ENCODE data around the gene PITPNM3. TPM values are rescaled to one million over a fixed set of nuclear protein-coding genes. Genes with fewer than 3 reads are reported as not detected.

Gene PITPNM3
- polyA plus RNA-seq, 1 donor: 1.4 TPM

GRCh38 chr17:6482105-6482455 is 74.3 kb downstream of the PITPNM3 start:
- Histone ChIP-seq H3K9me3 (ENCODE audit: control insufficient read depth, low read depth, low read length) (no peaks in the 10 kb centered on the region), H3K36me3 (ENCODE audit: control insufficient read depth, insufficient read depth, low read length) (no peaks in the 10 kb centered on the region), H3K27ac (ENCODE audit: low read length) (no peak overlapping the region), H3K27me3 (ENCODE audit: control insufficient read depth, insufficient read depth, low read length) (no peaks in the 10 kb centered on the region), H3K4me3 (ENCODE audit: low read length) (no peak overlapping the region), H3K4me1 (ENCODE audit: control insufficient read depth, insufficient read depth, low read length) (no peaks in the 10 kb centered on the region)
- no peak for DNase-seq
- WGBS (ENCODE audit: insufficient coverage, low lambda C conversion rate): no CpG with 5 or more reads among the region's 6 CpGs

- no peaks in the 10 kb centered on the region for H3K36me3 ChIP-seq (ENCODE audit: control insufficient read depth, insufficient read depth, low read length)
- H3K27me3 ChIP-seq (ENCODE audit: control insufficient read depth, insufficient read depth, low read length): no peaks in the 10 kb centered on the region
- no peaks in the 10 kb centered on the region for H3K9me3 ChIP-seq (ENCODE audit: control insufficient read depth, low read depth, low read length)
- DNase-seq: no peak
- WGBS (ENCODE audit: insufficient coverage, low lambda C conversion rate): no CpG with 5 or more reads among the region's 9 CpGs
- H3K27ac ChIP-seq (ENCODE audit: low read length): no peak overlapping the region
- no peaks in the 10 kb centered on the region for H3K4me1 ChIP-seq (ENCODE audit: control insufficient read depth, insufficient read depth, low read length)
- no peak overlapping the region for H3K4me3 ChIP-seq (ENCODE audit: low read length)
Observed at GRCh38 chr17:6480303-6480675, 76.1 kb downstream of the PITPNM3 start.

- DNase-seq: no peak
- Histone ChIP-seq H3K9me3 (ENCODE audit: control insufficient read depth, low read depth, low read length) (no peaks in the 10 kb centered on the region), H3K4me3 (ENCODE audit: low read length) (no peak overlapping the region), H3K4me1 (ENCODE audit: control insufficient read depth, insufficient read depth, low read length) (no peaks in the 10 kb centered on the region), H3K27me3 (ENCODE audit: control insufficient read depth, insufficient read depth, low read length) (no peaks in the 10 kb centered on the region), H3K36me3 (ENCODE audit: control insufficient read depth, insufficient read depth, low read length) (no peaks in the 10 kb centered on the region), H3K27ac (ENCODE audit: low read length) (no peak overlapping the region)
- no CpG with 5 or more reads among the region's 13 CpGs for WGBS (ENCODE audit: insufficient coverage, low lambda C conversion rate)
Observed at GRCh38 chr17:6479622-6480302, 76.6 kb downstream of the PITPNM3 start.

- DNase-seq: no peak
- H3K36me3 ChIP-seq (ENCODE audit: control insufficient read depth, insufficient read depth, low read length): no peaks in the 10 kb centered on the region
- no peak overlapping the region for H3K4me3 ChIP-seq (ENCODE audit: low read length)
- 100% methylated on average over 1 of the region's 11 CpGs for WGBS (ENCODE audit: insufficient coverage, low lambda C conversion rate)
- H3K27me3 ChIP-seq (ENCODE audit: control insufficient read depth, insufficient read depth, low read length): no peaks in the 10 kb centered on the region
- H3K27ac ChIP-seq (ENCODE audit: low read length): no peak overlapping the region
- H3K4me1 ChIP-seq (ENCODE audit: control insufficient read depth, insufficient read depth, low read length): no peaks in the 10 kb centered on the region
- H3K9me3 ChIP-seq (ENCODE audit: control insufficient read depth, low read depth, low read length): no peaks in the 10 kb centered on the region
Observed at GRCh38 chr17:6478486-6478885, 77.9 kb downstream of the PITPNM3 start.

- Histone ChIP-seq H3K27ac (ENCODE audit: low read length) (no peak overlapping the region), H3K4me3 (ENCODE audit: low read length) (no peak overlapping the region), H3K4me1 (ENCODE audit: control insufficient read depth, insufficient read depth, low read length) (peaks cover 1% of the 10 kb centered on the region), H3K36me3 (ENCODE audit: control insufficient read depth, insufficient read depth, low read length) (no peaks in the 10 kb centered on the region), H3K27me3 (ENCODE audit: control insufficient read depth, insufficient read depth, low read length) (no peaks in the 10 kb centered on the region), H3K9me3 (ENCODE audit: control insufficient read depth, low read depth, low read length) (no peaks in the 10 kb centered on the region)
- DNase-seq: no peak
- no CpG with 5 or more reads among the region's 14 CpGs for WGBS (ENCODE audit: insufficient coverage, low lambda C conversion rate)
Observed at GRCh38 chr17:6477831-6478383, 78.4 kb downstream of the PITPNM3 start.

- DNase-seq: no peak
- Histone ChIP-seq H3K4me1 (ENCODE audit: control insufficient read depth, insufficient read depth, low read length) (peaks cover 6% of the 10 kb centered on the region), H3K9me3 (ENCODE audit: control insufficient read depth, low read depth, low read length) (no peaks in the 10 kb centered on the region), H3K36me3 (ENCODE audit: control insufficient read depth, insufficient read depth, low read length) (no peaks in the 10 kb centered on the region), H3K27ac (ENCODE audit: low read length) (no peak overlapping the region), H3K4me3 (ENCODE audit: low read length) (no peak overlapping the region), H3K27me3 (ENCODE audit: control insufficient read depth, insufficient read depth, low read length) (no peaks in the 10 kb centered on the region)
- WGBS (ENCODE audit: insufficient coverage, low lambda C conversion rate): no CpG with 5 or more reads among the region's 10 CpGs
Observed at GRCh38 chr17:6476810-6477179, 79.6 kb downstream of the PITPNM3 start.

- H3K4me3 ChIP-seq (ENCODE audit: low read length): no peak overlapping the region
- no peak overlapping the region for H3K27ac ChIP-seq (ENCODE audit: low read length)
- no peak for DNase-seq
- H3K9me3 ChIP-seq (ENCODE audit: control insufficient read depth, low read depth, low read length): no peaks in the 10 kb centered on the region
- no peaks in the 10 kb centered on the region for H3K27me3 ChIP-seq (ENCODE audit: control insufficient read depth, insufficient read depth, low read length)
- H3K4me1 ChIP-seq (ENCODE audit: control insufficient read depth, insufficient read depth, low read length): peaks cover 6% of the 10 kb centered on the region
- no peaks in the 10 kb centered on the region for H3K36me3 ChIP-seq (ENCODE audit: control insufficient read depth, insufficient read depth, low read length)
- 67% methylated on average over 2 of the region's 8 CpGs for WGBS (ENCODE audit: insufficient coverage, low lambda C conversion rate)
Observed at GRCh38 chr17:6476076-6476809, 80.1 kb downstream of the PITPNM3 start.

GRCh38 chr17:6475411-6475810 is 80.9 kb downstream of the PITPNM3 start:
- H3K4me3 ChIP-seq (ENCODE audit: low read length): no peak overlapping the region
- no peaks in the 10 kb centered on the region for H3K36me3 ChIP-seq (ENCODE audit: control insufficient read depth, insufficient read depth, low read length)
- DNase-seq: no peak
- H3K27ac ChIP-seq (ENCODE audit: low read length): no peak overlapping the region
- no CpG with 5 or more reads among the region's 4 CpGs for WGBS (ENCODE audit: insufficient coverage, low lambda C conversion rate)
- H3K9me3 ChIP-seq (ENCODE audit: control insufficient read depth, low read depth, low read length): no peaks in the 10 kb centered on the region
- H3K27me3 ChIP-seq (ENCODE audit: control insufficient read depth, insufficient read depth, low read length): no peaks in the 10 kb centered on the region
- peaks cover 6% of the 10 kb centered on the region for H3K4me1 ChIP-seq (ENCODE audit: control insufficient read depth, insufficient read depth, low read length)

GRCh38 chr17:6474906-6475305 is 81.4 kb downstream of the PITPNM3 start:
- Histone ChIP-seq H3K4me1 (ENCODE audit: control insufficient read depth, insufficient read depth, low read length) (peaks cover 6% of the 10 kb centered on the region), H3K27me3 (ENCODE audit: control insufficient read depth, insufficient read depth, low read length) (no peaks in the 10 kb centered on the region), H3K27ac (ENCODE audit: low read length) (no peak overlapping the region), H3K36me3 (ENCODE audit: control insufficient read depth, insufficient read depth, low read length) (no peaks in the 10 kb centered on the region), H3K9me3 (ENCODE audit: control insufficient read depth, low read depth, low read length) (no peaks in the 10 kb centered on the region), H3K4me3 (ENCODE audit: low read length) (no peak overlapping the region)
- no peak for DNase-seq
- no CpG with 5 or more reads among the region's 7 CpGs for WGBS (ENCODE audit: insufficient coverage, low lambda C conversion rate)

GRCh38 chr17:6474376-6474775 is 82.0 kb downstream of the PITPNM3 start:
- no peaks in the 10 kb centered on the region for H3K36me3 ChIP-seq (ENCODE audit: control insufficient read depth, insufficient read depth, low read length)
- H3K27me3 ChIP-seq (ENCODE audit: control insufficient read depth, insufficient read depth, low read length): no peaks in the 10 kb centered on the region
- peaks cover 6% of the 10 kb centered on the region for H3K4me1 ChIP-seq (ENCODE audit: control insufficient read depth, insufficient read depth, low read length)
- no peak overlapping the region for H3K27ac ChIP-seq (ENCODE audit: low read length)
- no peak for DNase-seq
- no CpG with 5 or more reads among the region's 22 CpGs for WGBS (ENCODE audit: insufficient coverage, low lambda C conversion rate)
- no peak overlapping the region for H3K4me3 ChIP-seq (ENCODE audit: low read length)
- no peaks in the 10 kb centered on the region for H3K9me3 ChIP-seq (ENCODE audit: control insufficient read depth, low read depth, low read length)

Measured in large intestine (tissue), 3 donors.